ENCODE results near the gene FADS2. TPM values are rescaled to one million over a fixed set of nuclear protein-coding genes. Genes with fewer than 3 reads are reported as not detected.
A peak's percentile ranks its signal among the peaks of the same experiment; 100 is the strongest.

Gene FADS2
- total and polyA plus RNA-seq, 2 of the 13 experiments (the other 11 are each of a cell fraction or from before 2014, with no cell fraction given): 90.1 to 124 TPM

- TF ChIP-seq PRDM10 (CRISPR knock-in tag; IDR thresholded peaks at IDR 0.05; ENCODE audit: low read depth) (no peak), PCBP1 (IDR thresholded peaks at IDR 0.05; ENCODE audit: borderline replicate concordance, low read depth, low read length) (0 out of 2 replicates have a peak, but pooled peaks have one; percentile 46), GLI4 (CRISPR knock-in tag; IDR thresholded peaks at IDR 0.05; ENCODE audit: borderline replicate concordance) (no peak), KDM4B (CRISPR knock-in tag; IDR thresholded peaks at IDR 0.05) (peak; percentile 61; the same call in 1 of the 2 replicates), DRAP1 (CRISPR knock-in tag; IDR thresholded peaks at IDR 0.05) (0 out of 2 replicates have a peak, but pooled peaks have one; percentile 41), ZNF557 (CRISPR knock-in tag; IDR thresholded peaks at IDR 0.05) (no peak), ZNF589 (CRISPR knock-in tag; conservative IDR thresholded peaks at IDR 0.05) (0 out of 2 replicates have a peak, but pooled peaks have one; percentile 55), ZNF232 (CRISPR knock-in tag; IDR thresholded peaks at IDR 0.05; ENCODE audit: borderline replicate concordance) (no peak; the same call in 1 of the 2 replicates), CREM (IDR thresholded peaks at IDR 0.05) (no peak), CREM (CRISPR knock-in tag; IDR thresholded peaks at IDR 0.05) (no peak), SAP130 (CRISPR knock-in tag; IDR thresholded peaks at IDR 0.05; ENCODE audit: low read depth) (peak; percentile 43; the same call in 1 of the 2 replicates), EHMT2 (IDR thresholded peaks at IDR 0.05; ENCODE audit: borderline replicate concordance, low read depth, low read length) (no peak), SP1 (IDR thresholded peaks at IDR 0.05) (no peak), SP1 (CRISPR knock-in tag; IDR thresholded peaks at IDR 0.05) (no peak; the same call in 1 of the 2 replicates), THAP9 (CRISPR knock-in tag; IDR thresholded peaks at IDR 0.05; ENCODE audit: borderline replicate concordance) (peak; percentile 34; the same call in 1 of the 2 replicates), ZNF569 (CRISPR knock-in tag; IDR thresholded peaks at IDR 0.05; ENCODE audit: borderline replicate concordance) (no peak), SIN3B (IDR thresholded peaks at IDR 0.05; ENCODE audit: low read length) (no peak), ZNF256 (CRISPR knock-in tag; conservative IDR thresholded peaks at IDR 0.05) (0 out of 2 replicates have a peak, but pooled peaks have one; percentile 73), ZFP36 (IDR thresholded peaks at IDR 0.05; ENCODE audit: borderline replicate concordance, low read depth, low read length, partially characterized antibody) (peak; percentile 55), NCOA2 (CRISPR knock-in tag; IDR thresholded peaks at IDR 0.05) (peak; percentile 23; the same call in 1 of the 2 replicates), HOXD1 (CRISPR knock-in tag; IDR thresholded peaks at IDR 0.05) (no peak), JARID2 (CRISPR knock-in tag; IDR thresholded peaks at IDR 0.05; ENCODE audit: insufficient replicate concordance) (no peak), SALL1 (CRISPR knock-in tag; IDR thresholded peaks at IDR 0.05) (peak; percentile 71), PHF8 (CRISPR knock-in tag; IDR thresholded peaks at IDR 0.05) (0 out of 2 replicates have a peak, but pooled peaks have one; percentile 31), FOXA3 (CRISPR knock-in tag; IDR thresholded peaks at IDR 0.05) (peak; percentile 42; the same call in 1 of the 2 replicates)
Measured at GRCh38 chr11:61899146-61899841, 71.2 kb downstream of the FADS2 start (continued).

All from HepG2 (cell line).